HG03521 (cell line): ENCODE results near the gene ADNP2.
"Not testable (repeated sequence)": the region's sequence is repeated elsewhere in the genome, so short reads cannot be mapped to it uniquely, and the experiment has no call there.

Experiments used
- ATAC-seq: cut with Tn5 transposase; IDR thresholded peaks from one replicate; pipeline ENCODE4 v1.9.1; 2021; ENCODE audit warnings: mild to moderate bottlenecking, moderate library complexity; ENCODE audit not compliant: unreplicated experiment

ADNP2 gene

GRCh38 chr18:80143881-80144280 lies 34.8 kb downstream of the ADNP2 start:
- no peak for ATAC-seq

GRCh38 chr18:80145196-80145804 lies 36.2 kb downstream of the ADNP2 start:
- ATAC-seq, result no peak

- peak; percentile 8 for ATAC-seq
Observed at GRCh38 chr18:80147037-80147417, 38.0 kb downstream of the ADNP2 start.

GRCh38 chr18:80147418-80148325 lies 38.6 kb downstream of the ADNP2 start:
- peak; percentile 85 for ATAC-seq

- ATAC-seq, result no peak
Observed at GRCh38 chr18:80148326-80149199, 39.5 kb downstream of the ADNP2 start.

GRCh38 chr18:80149667-80150066 lies 40.6 kb downstream of the ADNP2 start:
- no peak for ATAC-seq

- peak; percentile 78 for ATAC-seq
Observed at GRCh38 chr18:80154293-80154692, 45.2 kb downstream of the ADNP2 start.

- no peak for ATAC-seq
Observed at GRCh38 chr18:80157708-80158343, 48.8 kb downstream of the ADNP2 start.

GRCh38 chr18:80158365-80158764 lies 49.3 kb downstream of the ADNP2 start:
- ATAC-seq, result no peak

GRCh38 chr18:80159713-80160636 lies 50.9 kb downstream of the ADNP2 start:
- no peak for ATAC-seq

- ATAC-seq, result no peak
Observed at GRCh38 chr18:80161781-80162417, 52.8 kb downstream of the ADNP2 start.

- no peak for ATAC-seq
Observed at GRCh38 chr18:80163183-80163582, 54.1 kb downstream of the ADNP2 start.

- not testable (repeated sequence) for ATAC-seq
Observed at GRCh38 chr18:80164727-80165355, 55.8 kb downstream of the ADNP2 start.

- no peak for ATAC-seq
Observed at GRCh38 chr18:80166240-80166639, 57.2 kb downstream of the ADNP2 start.

- no peak for ATAC-seq
Observed at GRCh38 chr18:80166725-80167124, 57.7 kb downstream of the ADNP2 start.

GRCh38 chr18:80167331-80167730 lies 58.3 kb downstream of the ADNP2 start:
- no peak for ATAC-seq

GRCh38 chr18:80167931-80168330 lies 58.9 kb downstream of the ADNP2 start:
- no peak for ATAC-seq

- no peak for ATAC-seq
Observed at GRCh38 chr18:80168346-80168745, 59.3 kb downstream of the ADNP2 start.

GRCh38 chr18:80168982-80169381 lies 59.9 kb downstream of the ADNP2 start:
- no peak for ATAC-seq
